ENCODE measurements around the gene ARMC3.
"Not testable (repeated sequence)": the region's sequence is repeated elsewhere in the genome, so short reads cannot be mapped to it uniquely, and the experiment has no call there.

The ARMC3 gene

GRCh38 chr10:22929053-22929452 lies 1.2 kb downstream of the ARMC3 start:
- DNase-seq = not testable (repeated sequence)

- DNase-seq = no peak
These were observed 4.1 kb downstream of the ARMC3 start for GRCh38 chr10:22931948-22932347.

- no peak for DNase-seq
These were observed 4.9 kb downstream of the ARMC3 start for GRCh38 chr10:22932626-22933370.

GRCh38 chr10:22934726-22935125 lies 6.9 kb downstream of the ARMC3 start:
- no peak for DNase-seq

GRCh38 chr10:22942437-22942836 lies 14.6 kb downstream of the ARMC3 start:
- no peak for DNase-seq

GRCh38 chr10:22945934-22946673 lies 18.3 kb downstream of the ARMC3 start:
- DNase-seq = no peak

GRCh38 chr10:22954970-22955369 lies 27.1 kb downstream of the ARMC3 start:
- DNase-seq = no peak

GRCh38 chr10:22958338-22958737 lies 30.5 kb downstream of the ARMC3 start:
- no peak for DNase-seq

GRCh38 chr10:22959292-22959691 lies 31.4 kb downstream of the ARMC3 start:
- no peak for DNase-seq

GRCh38 chr10:22959950-22960349 lies 32.1 kb downstream of the ARMC3 start:
- DNase-seq = no peak

- DNase-seq = no peak
These were observed 35.0 kb downstream of the ARMC3 start for GRCh38 chr10:22962817-22963216.

GRCh38 chr10:22969704-22970103 lies 41.9 kb downstream of the ARMC3 start:
- DNase-seq = no peak

- no peak for DNase-seq
These were observed 48.7 kb downstream of the ARMC3 start for GRCh38 chr10:22976534-22976933.

- no peak for DNase-seq
These were observed 49.9 kb downstream of the ARMC3 start for GRCh38 chr10:22977751-22978150.

- DNase-seq = no peak
These were observed 50.4 kb downstream of the ARMC3 start for GRCh38 chr10:22978287-22978686.

GRCh38 chr10:22978918-22979317 lies 51.1 kb downstream of the ARMC3 start:
- DNase-seq = no peak

GRCh38 chr10:22980822-22981221 lies 53.0 kb downstream of the ARMC3 start:
- DNase-seq = no peak

GRCh38 chr10:22984066-22984465 lies 56.2 kb downstream of the ARMC3 start:
- DNase-seq = no peak

- DNase-seq = peak; percentile 35
These were observed 59.1 kb downstream of the ARMC3 start for GRCh38 chr10:22986771-22987542.

GRCh38 chr10:22988581-22989360 lies 60.9 kb downstream of the ARMC3 start:
- peak; percentile 82 for DNase-seq

- no peak for DNase-seq
These were observed 62.6 kb downstream of the ARMC3 start for GRCh38 chr10:22990443-22990842.

- DNase-seq = peak; percentile 21
These were observed 64.2 kb downstream of the ARMC3 start for GRCh38 chr10:22992075-22992474.

GRCh38 chr10:22992621-22993020 lies 64.8 kb downstream of the ARMC3 start:
- no peak for DNase-seq

All from CD4-positive, alpha-beta T cell treated with Interleukin-4 for 4 hours (primary cell).